Gastroesophageal sphincter (tissue), 4 donors: ENCODE results near the gene SGMS1. TPM values are rescaled to one million over a fixed set of nuclear protein-coding genes. Genes with fewer than 3 reads are reported as not detected.
"Not testable (repeated sequence)": the region's sequence is repeated elsewhere in the genome, so short reads cannot be mapped to it uniquely, and the experiment has no call there.

Source experiments
- ATAC-seq: fragments of 150-250 bp; one replicate; pipeline ENCODE4 v1.9.1; 2016; ENCODE audit warnings: mild to moderate bottlenecking, moderate library complexity
- H3K27ac ChIP-seq, 4 donors: fragments of 200-600 bp; sonication (generic) in 3 of 4; 1 replicate in 3 of 4; 2 replicates in 1 of 4; pipeline ENCODE4 v1.5.1; 2016 to 2019
- H3K27me3 ChIP-seq: fragments of 200-600 bp; sonication (generic); one replicate; pipeline ENCODE4 v1.5.1; 2019
- H3K36me3 ChIP-seq, 2 donors: fragments of 200-600 bp; sonication (generic); one replicate each; pipeline ENCODE4 v1.5.1; 2019; ENCODE audit warnings: control low read depth in 1 of 2
- H3K4me1 ChIP-seq, 3 donors: fragments of 200-600 bp; sonication (generic); 1 replicate in 2 of 3; 2 replicates in 1 of 3; pipeline ENCODE4 v1.5.1; 2016 to 2019; ENCODE audit warnings: control low read depth in 2 of 3
- H3K4me3 ChIP-seq, 2 donors: fragments of 200-600 bp; sonication (generic); one replicate each; pipeline ENCODE4 v1.5.1; 2019; ENCODE audit warnings: mild to moderate bottlenecking in 1 of 2, moderate library complexity in 1 of 2
- H3K9me3 ChIP-seq, 3 donors: fragments of 200-600 bp; sonication (generic); one replicate each; pipeline ENCODE4 v1.5.1; 2017 to 2019; ENCODE audit warnings: control low read depth in 2 of 3
- CTCF ChIP-seq, 4 experiments: fragments of 200-600 bp in 2 of 4; fragments of 450-650 bp in 2 of 4; sonication (generic) in 1 of 4; IDR thresholded peaks; one replicate each; pipeline ENCODE4 v1.5.1; 2017 to 2019; ENCODE audit warnings: antibody characterized with exemption in 4 of 4, mild to moderate bottlenecking in 2 of 4, moderate library complexity in 2 of 4
- EP300 ChIP-seq: sonication (generic); formaldehyde crosslinking; IDR thresholded peaks from one replicate; pipeline ENCODE4 v1.6.1; 2017; ENCODE audit warnings: antibody characterized with exemption, mild to moderate bottlenecking
- POLR2A ChIP-seq, 2 donors: fragments of 450-650 bp; IDR thresholded peaks; one replicate each; pipeline ENCODE4 v1.6.1; 2017; ENCODE audit warnings: antibody characterized with exemption in 2 of 2, mild to moderate bottlenecking in 2 of 2, moderate library complexity in 1 of 2
- POLR2AphosphoS5 ChIP-seq: sonication (generic); formaldehyde crosslinking; IDR thresholded peaks from one replicate; pipeline ENCODE4 v1.6.1; 2017; ENCODE audit warnings: antibody characterized with exemption
- WGBS, 2 donors: methylation state at CpG; one replicate each; pipeline ENCODE4 v1.1.5; 2018; ENCODE audit warnings: low coverage in 1 of 2; 5-methylcytosine and 5-hydroxymethylcytosine counted together
- total RNA-seq, 4 donors: library from RNA; depleted of rRNA; stranded (reverse); fragments of >200 nt; gene quantifications; one replicate each; pipeline ENCODE4 v1.1.0, GENCODE V29; 2016

Gene SGMS1
- total RNA-seq, 4 donors from 2014 or later = 57.7 to 116 (median 66.1) TPM

- no peaks in the 10 kb centered on the region for H3K36me3 ChIP-seq
- ATAC-seq = no peak
- H3K27ac ChIP-seq = peak overlapping the region in 2 of 4 donors; percentile 35 to 36
- WGBS, 2 donors = 70 to 87% methylated on average over 2 to 4 of the region's 5 CpGs
- no peak overlapping the region for H3K4me3 ChIP-seq
- peaks cover 7 to 36% (median 9%) of the 10 kb centered on the region in 3 donors for H3K4me1 ChIP-seq
- no peaks in the 10 kb centered on the region for H3K27me3 ChIP-seq
- no peak for TF ChIP-seq EP300
- TF ChIP-seq CTCF (IDR thresholded peaks at IDR 0.05) = no peak
- no peak for TF ChIP-seq POLR2AphosphoS5
- no peak for TF ChIP-seq POLR2A (IDR thresholded peaks at IDR 0.05)
- H3K9me3 ChIP-seq = no peaks in the 10 kb centered on the region
Observed at GRCh38 chr10:50508315-50509051, 115.3 kb downstream of the SGMS1 start.

- H3K4me1 ChIP-seq = peaks cover 3 to 27% (median 7%) of the 10 kb centered on the region in 3 donors
- H3K36me3 ChIP-seq = no peaks in the 10 kb centered on the region
- no peak overlapping the region for H3K4me3 ChIP-seq
- ATAC-seq = no peak
- no peak for TF ChIP-seq EP300
- H3K27me3 ChIP-seq = no peaks in the 10 kb centered on the region
- peak overlapping the region in 3 of 4 donors; percentile 35 to 40 (median 35) for H3K27ac ChIP-seq
- no peaks in the 10 kb centered on the region for H3K9me3 ChIP-seq
- WGBS, 2 donors = 83 to 96% methylated on average over 2 to 4 of the region's 5 CpGs
Observed at GRCh38 chr10:50506861-50507573, 116.7 kb downstream of the SGMS1 start.

GRCh38 chr10:50504389-50504788 lies 119.4 kb downstream of the SGMS1 start:
- H3K4me1 ChIP-seq = peaks cover 0 to 23% (median 0%) of the 10 kb centered on the region in 3 donors
- no peak for TF ChIP-seq EP300
- no peak for TF ChIP-seq CTCF (IDR thresholded peaks at IDR 0.05)
- no peak for TF ChIP-seq POLR2A (IDR thresholded peaks at IDR 0.05)
- TF ChIP-seq POLR2AphosphoS5 = no peak
- no peak overlapping the region for H3K27ac ChIP-seq
- no peaks in the 10 kb centered on the region for H3K9me3 ChIP-seq
- no peaks in the 10 kb centered on the region for H3K36me3 ChIP-seq
- H3K4me3 ChIP-seq = no peak overlapping the region
- no peak for ATAC-seq
- H3K27me3 ChIP-seq = no peaks in the 10 kb centered on the region
- 78 to 100% methylated on average over 1 of the region's 1 CpG for WGBS, 2 donors

- Histone ChIP-seq H3K36me3 (no peaks in the 10 kb centered on the region), H3K9me3 (no peaks in the 10 kb centered on the region), H3K4me1 (peaks cover 0 to 23% (median 0%) of the 10 kb centered on the region in 3 donors), H3K4me3 (no peak overlapping the region), H3K27ac (no peak overlapping the region), H3K27me3 (no peaks in the 10 kb centered on the region)
- no peak for ATAC-seq
- TF ChIP-seq POLR2A (IDR thresholded peaks at IDR 0.05) (no peak), EP300 (no peak), POLR2AphosphoS5 (no peak), CTCF (IDR thresholded peaks at IDR 0.05) (no peak)
- 83 to 94% methylated on average over 6 to 7 of the region's 10 CpGs for WGBS, 2 donors
Observed at GRCh38 chr10:50503661-50504320, 120.0 kb downstream of the SGMS1 start.

- WGBS, 2 donors = 98 to 100% methylated on average over 2 to 4 of the region's 4 CpGs
- peaks cover 0 to 20% (median 0%) of the 10 kb centered on the region in 3 donors for H3K4me1 ChIP-seq
- not testable (repeated sequence) for H3K9me3 ChIP-seq, H3K27ac ChIP-seq, H3K36me3 ChIP-seq, H3K27me3 ChIP-seq, ATAC-seq, H3K4me3 ChIP-seq
Observed at GRCh38 chr10:50503156-50503555, 120.6 kb downstream of the SGMS1 start.
